8988T (cell line): ENCODE measurements around the gene PRDM16.

Source experiments
- DNase-seq: peaks from one replicate; pipeline ENCODE4 v3.0.0; 2011

Gene PRDM16

DNA sequence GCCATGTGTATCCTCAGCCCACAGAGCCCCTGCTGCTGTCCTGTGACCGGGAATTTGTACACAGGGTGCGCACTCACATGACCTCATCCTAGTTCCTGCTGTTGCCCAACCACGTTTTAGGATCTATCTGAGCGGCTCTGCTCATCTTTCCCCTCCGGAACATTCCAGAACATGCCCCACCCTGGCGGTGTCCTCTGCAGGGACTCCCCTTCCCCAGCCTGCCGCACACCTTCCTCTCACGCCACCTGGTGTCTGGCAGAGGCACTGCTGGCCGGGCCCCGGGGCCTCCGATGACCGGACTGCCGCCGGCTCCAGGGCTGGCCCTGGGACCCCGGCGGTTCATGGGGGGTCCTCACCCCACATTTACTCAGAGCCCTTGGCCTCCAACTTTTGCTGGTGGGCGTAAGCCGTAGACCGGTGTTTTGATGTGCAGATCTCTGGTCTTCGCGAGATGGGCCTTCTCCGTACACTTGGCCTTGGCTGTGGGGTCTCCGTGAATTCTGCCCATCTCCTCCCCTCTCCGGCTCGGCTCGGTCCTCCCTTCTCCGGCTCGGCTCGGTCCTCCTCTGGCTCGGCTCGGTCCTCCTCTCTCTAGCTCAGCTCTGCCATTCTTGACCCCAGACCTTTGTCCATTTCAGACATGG is 414.9 kb downstream of the PRDM16 start:
- DNase-seq, result peak; percentile 67

DNA sequence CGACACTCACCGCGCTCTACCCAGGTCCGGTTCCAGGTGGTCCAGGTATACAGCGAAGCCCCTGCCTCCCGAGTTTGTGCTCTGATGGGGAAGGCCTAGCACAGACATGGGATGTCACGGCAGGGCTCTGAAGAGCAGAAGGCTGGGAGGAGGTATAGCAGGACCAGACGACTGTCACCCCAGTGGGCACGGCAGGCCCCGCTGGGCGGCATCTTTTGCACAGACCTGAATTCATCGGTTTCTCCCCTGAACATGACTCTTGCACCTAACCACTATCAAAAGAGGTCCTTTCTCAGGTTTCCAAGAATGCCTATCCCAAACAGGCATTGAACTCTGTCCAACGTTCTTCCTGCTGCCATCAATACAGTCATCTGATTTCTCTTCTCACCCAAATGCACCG is 416.0 kb downstream of the PRDM16 start:
- no peak for DNase-seq
